LNCaP clone FGC (cell line): ENCODE results near the gene PIEZO2.

Experiments
- DNase-seq: peaks from one replicate; pipeline ENCODE4 v3.0.0-alpha.2; 2011; ENCODE audit warnings: low read depth
- H3K4me3 ChIP-seq: 2 replicates; pipeline ENCODE4 v1.5.1; 2011; ENCODE audit warnings: mild to moderate bottlenecking, low read depth, low read length, control low read depth
- CTCF ChIP-seq: IDR thresholded peaks from 2 replicates; pipeline ENCODE4 v1.5.1; 2012; ENCODE audit warnings: mild to moderate bottlenecking; ENCODE audit not compliant: control insufficient read depth, insufficient read depth; ENCODE audit errors: extremely low read depth

PIEZO2 gene

GRCh38 chr18:10679557-10680270 lies 469.7 kb downstream of the PIEZO2 start:
- no peak for TF ChIP-seq CTCF
- no peak overlapping the region for H3K4me3 ChIP-seq
- DNase-seq = no peak

GRCh38 chr18:10671441-10671840 lies 477.9 kb downstream of the PIEZO2 start:
- TF ChIP-seq CTCF = no peak
- no peak overlapping the region for H3K4me3 ChIP-seq
- no peak for DNase-seq

- DNase-seq = no peak
- no peak overlapping the region for H3K4me3 ChIP-seq
- TF ChIP-seq CTCF = no peak
Observed at GRCh38 chr18:10670856-10671255, 478.5 kb downstream of the PIEZO2 start.

- DNase-seq = no peak
- TF ChIP-seq CTCF = no peak
- H3K4me3 ChIP-seq = no peak overlapping the region
Observed at GRCh38 chr18:10669441-10670100, 479.8 kb downstream of the PIEZO2 start.

GRCh38 chr18:10663750-10664149 lies 485.6 kb downstream of the PIEZO2 start:
- no peak overlapping the region for H3K4me3 ChIP-seq
- TF ChIP-seq CTCF = no peak
- DNase-seq = no peak

GRCh38 chr18:10661317-10661716 lies 488.1 kb downstream of the PIEZO2 start:
- no peak overlapping the region for H3K4me3 ChIP-seq
- peak; percentile 10 for DNase-seq
- no peak for TF ChIP-seq CTCF

- no peak for TF ChIP-seq CTCF
- H3K4me3 ChIP-seq = no peak overlapping the region
- DNase-seq = no peak
Observed at GRCh38 chr18:10660179-10660884, 489.0 kb downstream of the PIEZO2 start.
